ENCODE results near the gene NAALADL1.
"Not testable (repeated sequence)": the region's sequence is repeated elsewhere in the genome, so short reads cannot be mapped to it uniquely, and the experiment has no call there.

Gene NAALADL1

DNA sequence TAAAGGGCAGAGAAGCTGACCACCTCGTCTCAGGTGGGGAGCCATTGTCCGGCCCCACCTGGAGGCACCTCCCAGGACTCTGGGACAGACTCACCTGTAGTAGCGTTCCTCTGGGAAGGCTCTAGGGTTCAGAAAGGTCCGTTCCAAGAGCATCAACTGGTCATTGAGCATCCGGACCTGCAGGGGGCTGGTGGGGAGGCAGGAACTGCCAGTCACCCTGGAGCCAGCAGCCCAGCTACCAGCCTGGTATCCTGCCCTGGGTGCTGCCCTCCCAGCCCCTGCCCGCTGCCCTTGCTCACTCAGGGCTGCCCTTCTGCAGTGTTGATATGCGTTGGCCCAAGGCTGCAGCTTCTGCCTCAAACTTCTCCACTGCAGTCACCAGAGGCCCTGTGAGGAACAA, 12.6 kb downstream of the NAALADL1 start:
- no peak for DNase-seq

DNA sequence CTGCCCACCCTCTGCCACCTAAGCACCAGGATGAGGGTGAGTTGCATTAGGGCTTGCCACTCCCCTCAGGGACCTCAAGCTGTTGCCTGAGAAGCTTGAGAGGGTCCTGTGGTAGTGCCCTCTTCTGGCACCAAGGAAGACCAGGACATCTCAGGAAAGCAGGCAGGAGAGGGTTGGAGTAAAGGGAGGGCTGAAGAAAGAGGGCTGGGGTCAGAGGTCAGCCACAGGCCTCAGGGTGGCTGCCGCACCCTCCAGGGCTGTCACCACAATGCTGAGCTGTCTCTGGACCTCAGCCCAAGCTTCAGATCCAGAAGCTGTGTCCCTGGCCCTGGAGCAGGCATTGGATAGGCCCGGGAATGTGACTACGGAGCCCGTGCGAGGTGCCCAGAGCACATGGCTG, 13.3 kb downstream of the NAALADL1 start:
- DNase-seq, result no peak

DNA sequence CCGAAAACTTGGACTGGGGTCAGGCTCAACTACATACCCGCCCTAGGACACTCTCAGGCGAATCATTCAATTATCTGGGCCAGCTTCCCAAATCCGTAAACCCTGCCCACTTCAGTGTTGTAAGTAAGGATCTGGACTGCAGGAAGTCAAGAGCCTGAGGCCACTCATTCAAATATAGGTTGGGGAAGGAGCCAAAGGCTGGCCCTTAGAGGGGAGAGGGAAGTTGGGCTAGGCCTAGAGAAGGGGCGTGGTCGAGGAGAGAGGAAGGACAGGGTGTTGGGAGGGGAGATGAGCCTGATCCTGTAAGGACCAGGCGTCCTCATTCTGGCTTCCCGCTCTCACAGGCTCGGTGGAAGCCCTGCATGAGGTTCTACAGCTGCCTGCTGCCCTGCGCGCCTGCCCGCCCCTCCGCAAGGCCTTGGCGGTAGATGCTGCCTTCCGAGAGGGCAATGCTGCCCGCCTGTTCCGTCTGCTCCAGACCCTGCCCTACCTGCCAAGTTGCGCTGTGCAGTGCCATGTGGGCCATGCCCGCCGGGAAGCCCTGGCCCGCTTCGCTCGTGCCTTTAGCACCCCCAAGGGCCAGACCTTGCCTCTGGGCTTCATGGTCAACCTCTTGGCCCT, 14.4 kb downstream of the NAALADL1 start:
- DNase-seq, result no peak

DNA sequence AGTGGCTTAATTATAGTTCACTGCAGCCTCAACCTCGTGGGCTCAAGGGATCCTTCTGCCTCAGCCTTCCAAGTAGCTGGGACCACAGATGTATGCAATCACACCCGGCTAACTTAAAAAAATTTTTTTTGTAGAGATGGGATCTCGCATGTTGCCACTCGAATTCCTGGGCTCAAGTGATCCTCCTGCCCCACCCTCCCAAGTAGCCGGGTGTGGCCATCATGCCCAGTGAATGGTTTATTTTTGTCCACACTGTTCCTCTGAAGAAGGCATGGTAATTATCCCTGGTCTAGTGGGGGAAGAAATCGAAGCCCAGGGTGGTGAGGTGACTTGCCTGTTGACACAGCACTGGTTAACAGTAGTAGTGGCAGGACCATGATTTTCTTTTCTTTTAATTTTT, 15.5 kb downstream of the NAALADL1 start:
- DNase-seq, result no peak

DNA sequence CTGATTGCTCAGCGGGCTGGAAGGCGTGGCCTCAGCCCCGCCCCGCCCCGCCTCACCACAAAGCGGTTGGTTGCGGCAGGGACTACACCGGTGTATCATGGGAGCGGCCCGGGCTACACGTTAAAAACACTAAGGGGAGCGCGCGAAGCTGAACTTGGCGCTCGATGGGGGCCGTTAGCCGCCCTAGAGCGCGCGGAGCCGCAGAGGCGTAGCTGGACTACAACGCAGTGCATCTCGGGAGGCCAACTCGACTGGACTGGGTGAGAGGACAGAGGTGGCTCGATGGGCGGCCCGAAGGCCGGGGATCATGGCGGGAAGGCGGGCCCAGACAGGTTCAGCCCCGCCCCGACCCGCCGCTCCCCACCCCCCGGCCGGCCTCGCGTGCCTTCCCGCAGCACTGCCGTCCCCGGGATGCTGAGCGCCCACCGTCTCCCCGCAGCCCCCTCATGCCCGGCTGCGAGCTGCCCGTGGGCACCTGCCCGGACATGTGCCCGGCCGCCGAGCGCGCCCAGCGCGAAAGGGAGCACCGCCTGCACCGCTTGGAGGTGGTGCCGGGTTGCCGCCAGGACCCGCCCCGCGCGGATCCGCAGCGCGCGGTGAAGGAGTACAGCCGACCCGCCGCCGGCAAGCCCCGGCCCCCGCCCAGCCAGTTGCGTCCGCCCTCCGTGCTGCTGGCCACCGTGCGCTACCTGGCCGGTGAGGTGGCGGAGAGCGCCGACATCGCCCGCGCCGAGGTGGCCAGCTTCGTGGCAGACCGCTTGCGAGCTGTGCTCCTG, 17.3 kb downstream of the NAALADL1 start, which contains the start of gene SAC3D1:
Gene SAC3D1 (plus strand): TSS at position 364 of the 776 bp plus-strand sequence. CDS start 83 bp downstream, at position 447.
- DNase-seq, result peak; percentile 91

DNA sequence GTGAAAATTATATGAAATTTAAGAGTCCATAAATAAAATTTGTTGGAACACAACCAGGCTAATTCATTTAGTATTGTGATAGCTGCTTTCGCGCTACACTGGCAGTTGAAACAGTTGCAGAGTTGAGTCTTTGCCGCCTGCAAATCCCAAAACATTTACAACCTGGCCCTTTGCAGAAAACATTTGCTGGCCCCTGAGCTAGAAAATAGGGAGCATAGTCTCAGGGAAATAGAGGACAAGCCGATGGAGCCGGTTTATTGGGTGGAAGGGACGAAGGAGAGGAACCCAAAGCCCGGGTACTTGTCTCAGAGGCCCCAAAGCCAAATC, 17.9 kb downstream of the NAALADL1 start:
- no peak for DNase-seq

DNA sequence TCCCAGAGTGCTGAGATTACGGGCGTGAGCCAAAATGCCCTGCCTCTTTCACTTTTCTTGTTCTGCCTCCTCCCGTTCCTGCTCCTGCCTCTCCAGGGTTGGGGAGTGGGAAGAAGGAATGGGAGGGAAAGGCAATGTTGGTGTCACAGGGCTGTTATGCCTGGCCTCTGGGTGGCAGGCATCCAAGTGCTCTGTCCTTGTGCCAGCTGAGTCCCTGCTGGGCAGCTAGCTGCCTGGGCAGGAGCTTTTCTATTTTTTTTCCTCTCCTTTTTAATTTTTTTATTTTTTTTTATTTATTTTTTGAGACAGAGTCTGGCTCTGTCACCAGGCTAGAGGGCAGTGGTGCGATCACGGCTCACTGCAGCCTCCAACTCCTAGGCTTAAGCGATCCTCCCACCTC, 21.4 kb downstream of the NAALADL1 start:
- no peak for DNase-seq

DNA sequence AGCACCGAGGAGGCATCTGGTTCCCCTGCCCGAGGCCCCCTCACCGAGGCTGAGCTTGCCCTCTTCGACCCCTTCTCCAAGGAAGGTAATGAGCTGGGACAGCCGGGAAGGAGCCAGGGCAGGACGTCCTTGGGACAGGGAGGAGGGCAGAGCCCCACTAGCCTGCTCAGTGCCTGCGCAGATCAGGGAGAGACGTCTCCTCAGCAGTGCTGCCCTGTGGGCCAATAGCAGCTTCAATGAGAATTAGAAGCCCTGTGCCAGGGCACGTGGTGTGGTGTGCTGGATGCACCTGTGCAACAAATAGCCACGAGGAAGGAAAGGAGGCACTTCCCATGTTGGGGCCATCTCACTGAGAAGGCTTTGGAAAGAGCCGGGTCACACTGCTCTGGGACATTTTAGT, 22.8 kb downstream of the NAALADL1 start:
- DNase-seq, result no peak

DNA sequence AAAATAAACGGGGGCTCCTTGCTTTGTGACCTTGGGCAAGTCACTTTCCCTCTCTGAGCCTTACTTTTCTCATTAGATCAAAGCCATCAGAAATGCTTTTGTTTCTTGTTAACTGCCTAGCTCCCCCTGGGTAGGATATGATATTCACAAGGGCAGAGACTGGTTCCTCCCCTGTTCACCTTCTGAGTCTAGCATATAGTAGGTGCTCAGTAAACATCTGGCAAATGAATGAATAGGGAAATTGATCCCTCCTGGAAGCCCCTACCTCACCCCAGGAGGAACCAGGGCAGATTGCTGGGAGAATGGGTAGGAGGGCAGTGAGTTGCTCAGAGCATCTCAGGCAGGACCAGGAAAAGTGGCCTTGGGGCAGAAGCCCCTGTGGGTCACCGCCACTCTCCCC, 23.9 kb downstream of the NAALADL1 start:
- DNase-seq, result no peak

DNA sequence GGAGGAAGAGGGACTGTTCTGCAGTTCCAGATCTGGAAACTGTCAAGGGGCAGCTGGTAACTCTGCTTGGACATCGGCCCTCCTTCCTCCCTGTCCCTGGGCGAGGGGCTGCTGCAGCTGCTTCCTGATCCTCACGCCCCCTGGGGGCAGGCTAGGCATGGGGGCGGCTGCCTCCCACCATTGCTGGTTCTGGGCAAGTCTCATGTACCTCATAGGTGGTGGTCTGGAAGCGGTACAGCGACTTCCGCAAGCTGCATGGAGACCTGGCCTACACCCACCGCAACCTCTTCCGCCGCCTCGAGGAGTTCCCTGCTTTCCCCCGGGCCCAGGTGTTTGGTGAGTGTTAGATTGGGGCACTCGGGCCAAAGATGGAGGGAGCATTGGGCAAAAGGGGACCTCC, 26.1 kb downstream of the NAALADL1 start:
- no peak for DNase-seq

DNA sequence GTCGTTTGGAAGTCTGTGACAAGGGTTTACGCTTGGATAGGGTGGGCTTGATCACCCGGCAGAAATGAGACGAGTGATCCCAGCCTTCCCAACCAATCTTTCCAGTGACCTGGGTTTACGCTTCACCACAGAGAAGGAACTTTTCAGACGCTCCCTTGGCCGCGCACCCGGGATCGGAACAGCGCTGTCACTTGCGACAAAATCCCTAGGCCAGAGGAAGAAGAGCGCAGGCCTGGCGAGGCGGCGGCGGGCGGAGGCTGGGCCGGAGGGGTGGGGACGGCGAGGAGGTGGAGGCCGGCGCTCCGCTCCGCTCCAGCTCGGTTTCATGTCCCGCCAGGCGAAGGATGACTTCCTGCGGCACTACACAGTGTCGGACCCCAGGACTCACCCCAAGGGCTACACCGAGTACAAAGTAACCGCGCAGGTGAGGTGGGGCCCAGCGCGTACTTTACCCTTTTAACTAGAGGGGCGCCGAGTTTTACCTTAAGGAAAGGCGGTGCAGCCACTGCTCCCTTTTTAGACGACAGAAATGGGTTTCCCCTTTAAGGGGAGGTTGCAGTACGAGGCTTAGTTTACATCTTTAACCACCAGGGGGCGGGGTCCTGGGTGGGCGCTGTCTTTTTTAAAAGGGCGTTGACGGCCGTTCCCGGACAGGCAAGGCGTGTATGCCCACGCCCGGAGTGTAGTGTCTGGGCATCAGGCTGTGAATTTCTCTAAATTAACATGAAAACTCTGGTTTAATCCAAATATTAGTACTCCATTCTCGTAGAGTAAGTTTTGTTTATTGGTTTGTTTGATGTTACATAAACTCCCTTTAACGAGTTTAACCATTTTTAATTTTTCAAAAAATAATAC, 30.9 kb downstream of the NAALADL1 start, which contains the start of gene SNX15:
Gene SNX15 (plus strand): TSS at position 227 of the 855 bp plus-strand sequence. CDS start 99 bp downstream, at position 326.
- DNase-seq, result peak; percentile 93

DNA sequence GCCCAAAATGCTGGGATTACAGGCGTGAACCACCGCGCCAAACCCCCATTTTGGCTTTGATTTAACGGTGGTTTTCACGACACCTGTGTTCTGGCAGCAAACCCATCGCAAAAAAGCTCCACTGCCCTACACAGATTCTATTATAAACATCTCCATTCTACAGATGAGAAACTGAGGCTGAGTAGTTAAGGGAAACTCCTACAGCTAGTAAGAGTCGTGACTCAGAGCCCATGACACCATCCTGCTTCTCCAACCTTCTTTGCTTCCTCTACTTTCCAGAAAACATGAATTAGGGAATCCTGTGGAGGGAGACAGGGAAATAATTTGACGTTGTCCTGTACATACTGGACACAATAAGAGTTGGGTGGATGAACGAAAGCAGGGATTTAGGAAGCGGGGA, 31.5 kb downstream of the NAALADL1 start:
- DNase-seq, result no peak

DNA sequence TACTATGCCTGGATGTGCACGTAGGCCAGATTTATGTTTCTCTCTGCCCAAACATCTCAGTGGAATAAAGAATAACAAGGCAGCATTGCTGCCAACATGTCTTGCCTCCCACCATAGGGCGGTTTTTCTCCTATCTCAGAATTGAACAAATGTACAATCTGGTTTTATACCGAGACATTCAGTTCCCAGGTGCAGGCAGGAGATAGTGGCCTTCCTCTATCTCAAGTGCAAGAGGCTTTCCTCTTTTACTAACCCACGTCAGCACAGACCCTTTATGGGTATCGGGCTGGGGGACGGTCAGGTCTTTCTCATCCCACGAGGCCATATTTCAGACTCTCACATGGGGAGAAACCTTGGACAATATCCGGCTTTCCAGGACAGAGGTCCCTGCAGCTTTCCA, 34.9 kb downstream of the NAALADL1 start:
- DNase-seq, result not testable (repeated sequence)

DNA sequence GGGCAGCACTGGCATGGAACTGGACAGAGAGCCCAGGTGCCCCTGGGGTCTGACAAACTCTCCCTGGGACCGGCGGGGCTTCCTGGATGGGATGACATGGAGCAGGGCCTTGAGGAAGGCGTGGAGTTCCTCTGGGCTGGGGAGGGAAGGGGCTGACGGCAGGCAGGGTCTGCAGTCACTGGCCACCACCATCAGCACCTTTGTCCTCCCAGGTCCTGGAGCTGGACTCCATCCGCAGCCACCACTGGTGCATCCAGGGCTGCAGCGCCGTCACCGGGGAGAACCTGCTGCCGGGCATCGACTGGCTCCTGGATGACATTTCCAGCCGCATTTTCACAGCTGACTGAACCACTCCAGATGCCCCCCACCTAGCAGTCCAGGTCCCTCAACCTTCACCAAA, 36.8 kb downstream of the NAALADL1 start:
- no peak for DNase-seq

DNA sequence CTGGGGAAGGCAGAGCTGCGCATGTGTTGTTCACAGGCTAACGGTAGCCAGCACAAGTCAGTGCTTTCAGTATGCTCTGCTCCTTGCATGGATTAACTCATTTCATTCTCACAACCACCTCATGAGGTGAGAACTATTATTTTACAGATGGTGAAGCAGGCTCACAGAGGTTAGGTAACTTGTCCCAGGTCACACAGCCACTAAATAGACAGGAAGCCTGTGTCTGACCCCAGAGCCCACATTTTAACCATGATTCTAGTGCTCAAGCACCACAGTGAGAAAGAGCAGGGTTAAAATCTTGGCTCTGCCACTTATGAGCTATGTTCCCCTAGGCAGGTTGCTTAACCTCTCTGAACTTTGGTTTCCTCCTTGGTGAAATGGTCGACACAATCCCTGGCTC, 37.4 kb downstream of the NAALADL1 start:
- DNase-seq, result no peak

DNA sequence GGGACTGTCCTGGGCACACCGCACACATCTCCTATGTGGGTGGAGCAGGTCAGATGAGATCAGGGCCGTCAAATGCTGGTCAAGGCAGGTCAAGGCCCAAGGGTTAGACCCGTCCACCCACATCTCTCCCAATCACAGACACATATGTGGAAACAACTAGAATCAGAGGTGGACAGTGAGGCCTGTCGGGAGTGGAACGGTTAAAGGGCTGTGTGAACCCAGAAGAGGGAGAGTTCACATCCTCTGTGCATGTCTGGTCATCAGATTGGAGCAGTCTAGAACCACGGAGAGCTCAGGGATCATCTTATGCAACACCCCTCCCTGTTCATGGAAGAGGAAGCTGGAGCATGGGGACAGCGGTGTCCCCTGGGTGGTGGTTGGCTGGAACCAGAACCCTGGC, 38.5 kb downstream of the NAALADL1 start:
- DNase-seq, result no peak

DNA sequence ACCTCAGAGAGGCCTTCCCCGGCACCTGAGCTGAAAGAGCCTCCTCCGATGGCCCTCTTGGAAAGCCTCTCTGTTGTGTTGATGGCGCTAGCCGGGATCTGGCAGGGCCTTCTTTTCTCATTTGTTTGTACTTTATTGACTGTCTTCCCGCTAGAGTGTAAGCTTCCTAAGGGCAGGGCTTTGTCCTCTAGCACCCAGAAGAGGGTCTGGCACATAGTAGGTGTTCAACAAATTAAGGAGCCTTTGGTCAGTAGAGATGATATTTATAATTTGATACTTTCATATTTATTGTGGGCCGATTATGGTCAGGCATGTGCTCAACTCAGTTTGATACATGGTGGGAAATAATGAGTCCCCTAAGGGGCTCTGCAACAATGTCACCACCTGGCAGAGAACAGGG, 40.4 kb downstream of the NAALADL1 start:
- DNase-seq, result no peak

DNA sequence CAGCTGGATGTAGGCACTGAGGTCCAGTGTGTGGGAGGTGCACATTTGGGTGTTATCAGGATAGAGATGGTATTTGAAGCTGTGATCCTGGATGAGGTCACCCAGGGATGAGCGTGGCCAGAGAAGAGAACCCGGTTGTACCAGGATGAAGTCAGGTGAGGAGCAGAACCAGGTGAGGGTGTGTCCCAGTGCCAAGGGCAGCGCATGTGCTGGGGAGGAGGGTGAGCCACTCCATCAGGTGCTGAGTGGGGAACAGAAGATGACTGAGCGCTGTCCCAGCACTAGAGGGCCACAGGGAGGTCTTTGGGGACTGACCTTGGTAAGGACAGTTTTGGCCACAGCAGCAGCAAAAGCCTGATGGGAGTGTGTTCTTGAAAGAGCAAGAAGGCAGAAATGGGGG, 41.6 kb downstream of the NAALADL1 start:
- DNase-seq, result no peak

DNA sequence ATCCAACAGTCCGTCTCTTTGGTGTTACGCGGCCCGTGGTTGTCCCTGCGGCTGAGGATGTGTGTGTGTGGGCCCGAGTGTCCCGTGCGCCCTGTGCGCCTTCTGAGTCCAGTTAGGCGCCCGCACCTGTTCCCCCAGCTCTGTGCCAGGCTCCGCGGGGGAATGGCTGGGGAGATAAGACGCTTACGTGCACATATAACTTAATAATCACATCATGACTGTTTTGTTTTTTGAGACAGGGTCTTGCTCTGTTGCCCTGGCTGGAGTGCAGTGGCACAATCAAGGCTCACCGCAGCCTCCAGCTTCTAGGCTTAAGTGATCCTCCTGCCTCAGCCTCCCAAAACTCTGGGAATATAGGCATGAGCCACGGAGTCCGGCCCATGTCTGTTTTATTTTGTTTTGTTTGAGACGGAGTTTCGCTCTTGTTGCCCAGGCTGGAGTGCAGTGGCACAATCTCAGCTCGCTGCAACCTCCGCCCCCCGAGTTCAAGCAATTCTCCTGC, 43.6 kb downstream of the NAALADL1 start:
- DNase-seq, result peak; percentile 29

DNA sequence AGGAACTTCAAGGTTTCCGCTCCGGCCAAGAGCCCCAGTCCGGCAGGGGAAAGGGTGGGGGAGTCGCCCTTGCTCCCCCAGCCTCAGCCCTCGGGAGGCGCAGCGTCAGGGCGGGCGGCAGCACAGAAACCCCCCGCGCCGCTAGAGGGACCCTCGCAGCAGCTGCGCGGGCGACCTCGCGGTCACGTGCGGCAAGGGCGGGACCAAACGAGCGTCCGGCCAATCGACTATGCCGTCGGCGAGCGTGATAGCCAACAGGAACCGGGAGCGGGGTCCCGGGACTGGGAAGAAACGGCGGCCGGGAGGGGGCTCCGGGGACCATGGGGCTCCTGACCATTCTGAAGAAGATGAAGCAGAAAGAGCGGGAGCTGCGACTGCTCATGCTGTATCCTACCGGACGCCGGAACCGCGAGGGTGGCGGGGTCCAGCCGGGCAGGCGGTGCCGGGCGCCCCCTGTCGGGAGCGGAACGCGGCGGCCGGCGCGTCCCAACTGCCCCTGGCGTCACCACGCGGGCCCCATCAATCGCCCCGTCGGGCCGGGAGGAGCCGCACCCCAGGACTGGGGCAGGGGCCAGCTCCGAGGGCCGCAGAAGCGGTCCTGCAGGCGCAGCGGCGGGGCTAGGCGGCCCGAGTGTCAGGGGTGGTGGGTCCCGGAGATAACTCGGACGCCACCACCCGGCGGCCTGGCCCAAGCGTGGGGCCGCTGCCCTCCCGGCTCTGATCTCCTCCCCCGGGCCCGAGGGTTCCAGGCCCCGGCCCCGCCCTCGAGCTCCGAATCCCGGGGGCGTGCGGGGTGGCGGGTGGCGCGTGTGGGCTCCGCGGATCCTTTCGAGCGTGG, 44.2 kb downstream of the NAALADL1 start, which contains the start of gene ARL2:
Gene ARL2 (plus strand): TSS at position 273 of the 838 bp plus-strand sequence. CDS start 48 bp downstream, at position 321.
- DNase-seq, result peak; percentile 92

DNA sequence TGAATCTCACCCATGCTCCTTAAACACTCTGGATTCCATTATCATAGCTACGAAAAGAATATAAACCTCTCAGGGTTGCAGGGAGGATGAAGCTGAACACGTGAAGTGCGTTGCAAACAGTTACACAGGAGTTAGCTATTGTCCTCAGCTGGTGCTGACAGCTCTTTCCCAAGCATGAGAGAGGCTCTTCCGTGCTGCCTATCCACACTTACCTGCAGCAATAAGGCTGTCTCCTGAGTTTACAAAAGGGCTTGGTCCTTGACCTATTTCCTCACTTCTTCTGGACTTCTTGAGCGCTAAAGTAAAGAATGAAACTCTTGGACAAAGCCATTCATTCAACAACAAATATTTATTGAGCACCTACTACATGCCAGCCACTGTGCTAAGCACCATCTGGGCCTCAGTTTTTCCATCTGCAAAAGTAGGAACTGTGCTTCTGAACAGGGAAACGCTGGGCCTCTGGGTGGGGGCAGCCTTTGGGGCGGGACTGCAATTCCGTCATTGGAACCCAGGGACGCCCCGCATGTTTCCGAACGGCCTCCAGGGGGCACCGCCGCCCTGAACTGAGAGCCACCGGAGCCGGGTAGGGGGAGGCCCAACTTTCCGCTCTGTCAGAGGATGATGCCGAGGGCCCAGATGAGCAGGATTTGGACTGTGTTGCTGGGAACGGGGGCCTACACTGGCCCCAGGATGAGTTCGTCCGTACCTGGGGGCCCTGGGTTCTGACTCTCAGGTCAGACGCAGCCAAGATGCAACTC, 45.0 kb downstream of the NAALADL1 start:
- peak; percentile 93 for DNase-seq

DNA sequence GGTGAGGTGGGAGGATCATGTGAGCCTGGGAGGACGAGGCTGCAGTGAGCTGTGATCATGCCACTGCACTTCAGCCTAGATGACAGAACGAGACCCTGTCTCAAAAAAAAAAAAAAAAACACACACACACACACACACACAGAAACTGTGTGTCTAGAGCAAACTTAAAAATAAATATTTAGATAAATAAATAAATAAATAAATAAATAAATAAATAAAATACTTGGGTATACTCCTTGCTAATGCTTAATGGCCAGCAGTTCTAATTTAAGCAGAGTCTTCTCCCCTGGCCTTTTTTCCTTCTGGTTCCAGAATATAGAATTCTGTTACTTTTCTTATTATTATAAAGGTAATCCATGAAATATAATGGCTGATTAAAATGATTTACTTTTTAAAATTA, 49.5 kb downstream of the NAALADL1 start:
- DNase-seq, result no peak

Measured in stimulated activated CD8-positive, alpha-beta memory T cell treated with anti-CD3 and anti-CD28 coated beads, Interleukin-4, amount 100 ng/mL, for 48 hours (primary cell).